K562 (cell line): ENCODE results near the gene COL4A1. TPM values are rescaled to one million over a fixed set of nuclear protein-coding genes. Genes with fewer than 3 reads are reported as not detected.

Experiments used
- ATAC-seq: fragments of 200-7000 bp; cut with Tn5 transposase; 3 replicates; pipeline ENCODE4 v1.9.1; 2020; ENCODE audit warnings: moderate library complexity
- BruUV-seq: library from RNA; stranded (reverse); fragments of 400-500 nt; replicated peaks from 2 replicates; lab custom pipeline; 2021; lab: Mats Ljungman, UMichigan
- CTCF ChIA-PET: fragments of 300-600 bp; formaldehyde crosslinking; extraction: SDS; loops from one replicate; lab custom pipeline; 2021; ENCODE audit warnings: low intra/inter-chr PET ratio; lab: Yijun Ruan, JAX
- POLR2A ChIA-PET: fragments of 300-600, 350-650 bp; sonication (Branson Sonifier 250); formaldehyde crosslinking; extraction: SDS; loops from one replicate; lab custom pipeline; 2021; ENCODE audit warnings: antibody characterized with exemption, inconsistent platforms; lab: Yijun Ruan, JAX
- DNase-seq, 4 experiments: peaks; one replicate each; pipeline versions ENCODE4 v3.0.0 to v3.0.0-alpha.2; 2011 to 2018; ENCODE audit warnings: low spot score in 3 of 4, mixed read lengths in 3 of 4; ENCODE audit errors: extremely low read depth in 1 of 4
- FAIRE-seq: peaks from 2 replicates; lab custom pipeline; 2011; peaks lifted over from hg19 to GRCh38; lab: Jason Lieb, UNC
- H2AFZ ChIP-seq: 2 replicates; pipeline ENCODE4 v1.6.0; 2011; ENCODE audit warnings: low read depth, low read length, control low read depth, inconsistent platforms
- H3K27ac ChIP-seq: fragments of 200-600 bp; 3 replicates; pipeline ENCODE4 v1.8.0; 2011; ENCODE audit warnings: low read depth, mild to moderate bottlenecking, control low read depth, inconsistent platforms, low read length, moderate library complexity, mixed read lengths; ENCODE audit errors: extremely low read depth
- H3K27me3 ChIP-seq, 2 experiments: fragments of 300-600 bp in 1 of 2; 2 replicates in 1 of 2; 3 replicates in 1 of 2; pipeline versions ENCODE4 v1.6.0 to v1.8.0; 2011; ENCODE audit warnings: inconsistent platforms in 2 of 2, low read length in 2 of 2, mild to moderate bottlenecking in 1 of 2, mixed read lengths in 1 of 2, moderate library complexity in 1 of 2; ENCODE audit not compliant: control insufficient read depth in 2 of 2, insufficient read depth in 2 of 2
- H3K36me3 ChIP-seq: fragments of 300-600 bp; 3 replicates; pipeline ENCODE4 v1.8.0; 2011; ENCODE audit warnings: mild to moderate bottlenecking, low read length, inconsistent platforms; ENCODE audit not compliant: control insufficient read depth, insufficient read depth
- H3K4me1 ChIP-seq, 2 experiments: fragments of 200-600 bp in 1 of 2; replicated peaks in 1 of 2; 2 replicates in 1 of 2; 3 replicates in 1 of 2; pipeline versions ENCODE4 v1.5.1 to v1.8.0; 2011; ENCODE audit warnings: inconsistent platforms in 2 of 2, low read length in 2 of 2, mild to moderate bottlenecking in 1 of 2, mixed read lengths in 1 of 2, moderate library complexity in 1 of 2; ENCODE audit not compliant: control insufficient read depth in 2 of 2, insufficient read depth in 2 of 2
- H3K4me2 ChIP-seq: 2 replicates; pipeline ENCODE4 v1.6.1; 2011; ENCODE audit warnings: low read length, control low read depth, inconsistent platforms, mixed read lengths; ENCODE audit not compliant: insufficient read depth
- H3K4me3 ChIP-seq: fragments of 200-600 bp; sonication (generic), shearing (Covaris generic); 2 replicates; pipeline ENCODE4 v1.5.1; 2016; ENCODE audit warnings: control low read depth, inconsistent platforms
- H3K79me2 ChIP-seq: fragments of 200-600 bp; 3 replicates; pipeline ENCODE4 v1.8.0; 2011; ENCODE audit warnings: low read length, inconsistent platforms; ENCODE audit not compliant: control insufficient read depth, insufficient read depth
- H3K9ac ChIP-seq, 2 experiments: 2 replicates each; pipeline versions ENCODE4 v1.6.0 to v1.6.1; 2011; ENCODE audit warnings: low read depth in 2 of 2, low read length in 2 of 2, control low read depth in 1 of 2, inconsistent platforms in 1 of 2, mild to moderate bottlenecking in 1 of 2, mixed read lengths in 1 of 2; ENCODE audit not compliant: insufficient read depth in 1 of 2
- H3K9me1 ChIP-seq: one replicate; pipeline ENCODE4 v1.6.0; 2011; ENCODE audit warnings: inconsistent platforms, mild to moderate bottlenecking, low read length, moderate library complexity; ENCODE audit not compliant: control insufficient read depth, insufficient read depth
- H3K9me3 ChIP-seq: replicated peaks from 2 replicates; pipeline ENCODE4 v1.5.1; 2011; ENCODE audit warnings: low read depth, low read length, inconsistent platforms; ENCODE audit not compliant: control insufficient read depth, insufficient read depth
- H4K20me1 ChIP-seq: replicated peaks from 2 replicates; pipeline ENCODE4 v1.6.1; 2011; ENCODE audit warnings: low read length, inconsistent platforms, mixed read lengths; ENCODE audit not compliant: control insufficient read depth, insufficient read depth
- CUX1 ChIP-seq: fragments of 200-800 bp; sonication (Bioruptor generic); IDR thresholded peaks from 2 replicates; pipeline ENCODE4 v1.6.1; 2016; ENCODE audit warnings: missing genetic modification characterization, missing compliant biosample characterization
- FOXJ2 ChIP-seq: fragments of 200-800 bp; sonication (Bioruptor generic); IDR thresholded peaks from 2 replicates; pipeline ENCODE4 v1.6.1; 2016; ENCODE audit warnings: missing genetic modification characterization, missing compliant biosample characterization
- GABPB2 ChIP-seq: fragments of 250-450 bp; sonication (Bioruptor Pico); conservative IDR thresholded peaks from 2 replicates; pipeline ENCODE4 v1.5.1; 2021; ENCODE audit warnings: mild to moderate bottlenecking
- MCM2 ChIP-seq: fragments of 450-650 bp; IDR thresholded peaks from 2 replicates; pipeline ENCODE4 v1.6.1; 2017; ENCODE audit warnings: low read depth, mild to moderate bottlenecking
- SAFB ChIP-seq: fragments of 200-400 bp; formaldehyde crosslinking; IDR thresholded peaks from 2 replicates; pipeline ENCODE4 v1.6.1; 2017; ENCODE audit warnings: low read depth, low read length, borderline replicate concordance
- SRSF9 ChIP-seq: fragments of 200-400 bp; formaldehyde crosslinking; IDR thresholded peaks from 2 replicates; pipeline ENCODE4 v1.6.1; 2017; ENCODE audit warnings: low read depth, low read length, borderline replicate concordance
- TRIM25 ChIP-seq: fragments of 450-650 bp; IDR thresholded peaks from 2 replicates; pipeline ENCODE4 v1.7.0; 2016; ENCODE audit warnings: borderline replicate concordance
- ZNF3 ChIP-seq: fragments of 250-450 bp; sonication (Bioruptor Pico); IDR thresholded peaks from 2 replicates; pipeline ENCODE4 v1.5.0; 2021; ENCODE audit warnings: mild to moderate bottlenecking, moderate library complexity
- ZNF584 ChIP-seq: fragments of 200-800 bp; sonication (Bioruptor generic); IDR thresholded peaks from 2 replicates; pipeline ENCODE4 v1.6.1; 2016; ENCODE audit warnings: low read depth, mild to moderate bottlenecking, missing genetic modification characterization, missing compliant biosample characterization
- WGBS: fragments of 100-300 bp; shearing (Covaris generic); methylation state at CpG from one replicate; pipeline ENCODE4 v1.1.6; 2016; ENCODE audit warnings: low coverage, mixed read lengths; ENCODE audit not compliant: insufficient coverage; ENCODE audit errors: missing lambda C conversion rate; 5-methylcytosine and 5-hydroxymethylcytosine counted together
- in situ Hi-C: fragments of 300-500 bp; cut with MboI; formaldehyde crosslinking; loops from 4 replicates; pipeline ENCODE4 v1.15.0; 2018; ENCODE audit warnings: inconsistent platforms, mixed read lengths
- intact Hi-C: fragments of 100-400 bp; cut with micrococcal nuclease; formaldehyde crosslinking; loops from 2 replicates; pipeline ENCODE4 v1.14.2; 2022
- polyA plus RNA-seq, 8 experiments: library from polyadenylated mRNA; depleted of rRNA in 4 of 8; stranded (reverse) in 5 of 8; unstranded in 3 of 8; fragments of >200 nt; fragmentation: Nextera tagmentation in 2 of 8; fragmentation: Illumina TruSeq in 1 of 8; extraction: Ambion mirVana in 2 of 8; extraction: Trizol in 1 of 8; gene quantifications; 2 replicates each; pipeline versions ENCODE4 v1.2.1 to v1.2.3, GENCODE V29; 2011 to 2014; ENCODE audit warnings: inconsistent platforms in 1 of 8, missing spikeins in 1 of 8
- total RNA-seq, 7 experiments: library from RNA; depleted of rRNA in 6 of 7; stranded (reverse); fragments of >200 nt in 6 of 7; fragmentation: Illumina TruSeq in 2 of 7; extraction: Trizol in 2 of 7; gene quantifications; 2 replicates each; pipeline versions ENCODE4 v1.2.1 to v1.2.3, GENCODE V29; 2011 to 2021; ENCODE audit warnings: low replicate concordance in 1 of 7
- TF ChIP-seq, protein P1 (sequence below): fragments of 250-450 bp; sonication (Bioruptor Pico); IDR thresholded peaks from 2 replicates; pipeline ENCODE4 v1.6.1; 2021; ENCODE audit warnings: mild to moderate bottlenecking
- TF ChIP-seq, protein P2 (sequence below): fragments of 250-450 bp; sonication (Bioruptor Pico); IDR thresholded peaks from 2 replicates; pipeline ENCODE4 v1.5.0; 2020; ENCODE audit warnings: mild to moderate bottlenecking, borderline replicate concordance

The COL4A1 gene
- total and polyA plus RNA-seq, 9 of the 15 experiments (the other 6 are each of a cell fraction or from before 2014, with no cell fraction given), result 0.35 TPM; not detected in 8

DNA sequence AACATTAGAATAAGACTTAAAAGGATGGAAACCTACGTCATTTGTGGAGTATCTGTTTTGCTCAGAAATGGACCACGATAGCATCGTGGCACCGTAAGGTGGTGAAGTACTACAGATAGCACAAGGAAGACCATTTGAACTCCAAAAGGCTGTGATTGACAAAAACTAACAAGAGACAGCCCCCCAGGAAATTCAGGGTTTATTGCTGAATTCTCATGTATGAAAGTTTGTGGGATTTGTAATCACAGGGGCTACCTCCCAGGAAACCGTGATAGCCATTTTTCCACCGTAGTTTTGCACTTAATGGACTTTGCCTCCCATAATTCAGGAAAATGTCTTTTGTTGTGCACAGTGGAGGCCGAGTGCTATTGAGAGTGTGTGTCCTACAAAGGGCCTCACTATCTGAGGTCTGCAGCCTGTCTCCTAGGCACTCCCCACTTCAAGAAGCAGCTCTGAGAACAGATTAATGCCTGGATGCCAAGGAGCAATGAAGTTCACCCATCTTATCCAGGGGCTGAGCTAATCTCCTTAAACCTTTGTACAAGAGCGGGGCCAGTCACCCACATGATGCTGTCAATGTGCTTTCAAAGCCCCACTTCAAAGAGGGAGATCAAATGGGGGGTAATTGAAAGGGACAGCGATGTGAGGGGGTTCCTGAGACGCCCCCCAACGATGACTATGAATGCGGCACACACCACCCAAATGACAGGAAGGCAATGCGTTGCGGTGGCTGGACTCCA, 182.6 kb downstream of the COL4A1 start:
- no peaks in the 10 kb centered on the region for H3K36me3 ChIP-seq
- H3K9me1 ChIP-seq, result no peaks in the 10 kb centered on the region
- no peaks in the 10 kb centered on the region for H3K79me2 ChIP-seq
- ChIA-PET CTCF (no interaction called here), POLR2A (interaction anchor here (0.6 kb wide), 1 partner anchor 866 kb away, joined by 3 read pairs; no protein-coding TSS in a partner anchor)
- H3K4me1 ChIP-seq, result no peaks in the 10 kb centered on the region
- H3K27ac ChIP-seq, result no peak overlapping the region
- H3K4me2 ChIP-seq, result no peak overlapping the region
- DNase-seq, result no peak
- 4% methylated on average over 10 of the region's 14 CpGs for WGBS
- no peak overlapping the region for H3K4me3 ChIP-seq
- H3K27me3 ChIP-seq, result peaks cover 8 to 59% of the 10 kb centered on the region in 2 experiments; a peak in 3 of 5 replicates
- in situ Hi-C loops (loop anchor here (25.0 kb wide), 1 partner anchor 1162 kb away; no protein-coding TSS in a partner anchor), intact Hi-C loops (no loop called here)
- no peak for ATAC-seq
- H4K20me1 ChIP-seq, result no peaks in the 10 kb centered on the region; the same call in 1 of the 2 replicates
- H2AFZ ChIP-seq, result no peak overlapping the region
- no peaks in the 10 kb centered on the region for H3K9me3 ChIP-seq
- no peak overlapping the region for H3K9ac ChIP-seq
- BruUV-seq, result no TSS peak
- no peak for FAIRE-seq
- no peak for TF ChIP-seq ZNF584 (CRISPR knock-in tag)
- TF ChIP-seq CUX1 (CRISPR knock-in tag), result no peak
- no peak for TF ChIP-seq MCM2
- TF ChIP-seq FOXJ2 (tag), result no peak
- TF ChIP-seq GABPB2 (CRISPR knock-in tag), result no peak
- TF ChIP-seq TRIM25, result no peak
- no peak for TF ChIP-seq ZNF3 (CRISPR knock-in tag)
- no peak for TF ChIP-seq SAFB
- TF ChIP-seq, protein P1, sequence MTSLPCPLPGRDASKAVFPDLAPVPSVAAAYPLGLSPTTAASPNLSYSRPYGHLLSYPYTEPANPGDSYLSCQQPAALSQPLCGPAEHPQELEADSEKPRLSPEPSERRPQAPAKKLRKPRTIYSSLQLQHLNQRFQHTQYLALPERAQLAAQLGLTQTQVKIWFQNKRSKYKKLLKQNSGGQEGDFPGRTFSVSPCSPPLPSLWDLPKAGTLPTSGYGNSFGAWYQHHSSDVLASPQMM (CRISPR knock-in tag), result no peak
- TF ChIP-seq, protein P2, sequence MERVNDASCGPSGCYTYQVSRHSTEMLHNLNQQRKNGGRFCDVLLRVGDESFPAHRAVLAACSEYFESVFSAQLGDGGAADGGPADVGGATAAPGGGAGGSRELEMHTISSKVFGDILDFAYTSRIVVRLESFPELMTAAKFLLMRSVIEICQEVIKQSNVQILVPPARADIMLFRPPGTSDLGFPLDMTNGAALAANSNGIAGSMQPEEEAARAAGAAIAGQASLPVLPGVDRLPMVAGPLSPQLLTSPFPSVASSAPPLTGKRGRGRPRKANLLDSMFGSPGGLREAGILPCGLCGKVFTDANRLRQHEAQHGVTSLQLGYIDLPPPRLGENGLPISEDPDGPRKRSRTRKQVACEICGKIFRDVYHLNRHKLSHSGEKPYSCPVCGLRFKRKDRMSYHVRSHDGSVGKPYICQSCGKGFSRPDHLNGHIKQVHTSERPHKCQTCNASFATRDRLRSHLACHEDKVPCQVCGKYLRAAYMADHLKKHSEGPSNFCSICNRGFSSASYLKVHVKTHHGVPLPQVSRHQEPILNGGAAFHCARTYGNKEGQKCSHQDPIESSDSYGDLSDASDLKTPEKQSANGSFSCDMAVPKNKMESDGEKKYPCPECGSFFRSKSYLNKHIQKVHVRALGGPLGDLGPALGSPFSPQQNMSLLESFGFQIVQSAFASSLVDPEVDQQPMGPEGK, result no peak
- no peak for TF ChIP-seq SRSF9
